GM13977 (cell line): ENCODE results near the gene SLC38A6.

Experiments
- DNase-seq: peaks from one replicate; pipeline ENCODE4 v3.0.0; 2012; ENCODE audit warnings: low spot score
- in situ Hi-C: fragments of 300-500 bp; cut with MboI; formaldehyde crosslinking; loops from one replicate; pipeline ENCODE4 v1.12.0; 2022; ENCODE audit warnings: low sequenced_read_pairs, low pct_unique_long_range_greater_than_20kb, mixed read lengths, inconsistent platforms; ENCODE audit not compliant: unreplicated experiment
- TF ChIP-seq, protein P1 (sequence below): IDR thresholded peaks from 2 replicates; pipeline ENCODE4 v1.5.1; 2012; ENCODE audit warnings: mild to moderate bottlenecking, control low read depth; ENCODE audit not compliant: insufficient read depth; ENCODE audit errors: extremely low read depth, missing control alignments

The SLC38A6 gene

GRCh38 chr14:60973070-60973469 lies 8.0 kb upstream of the SLC38A6 start:
- DNase-seq: no peak
- TF ChIP-seq, protein P1, sequence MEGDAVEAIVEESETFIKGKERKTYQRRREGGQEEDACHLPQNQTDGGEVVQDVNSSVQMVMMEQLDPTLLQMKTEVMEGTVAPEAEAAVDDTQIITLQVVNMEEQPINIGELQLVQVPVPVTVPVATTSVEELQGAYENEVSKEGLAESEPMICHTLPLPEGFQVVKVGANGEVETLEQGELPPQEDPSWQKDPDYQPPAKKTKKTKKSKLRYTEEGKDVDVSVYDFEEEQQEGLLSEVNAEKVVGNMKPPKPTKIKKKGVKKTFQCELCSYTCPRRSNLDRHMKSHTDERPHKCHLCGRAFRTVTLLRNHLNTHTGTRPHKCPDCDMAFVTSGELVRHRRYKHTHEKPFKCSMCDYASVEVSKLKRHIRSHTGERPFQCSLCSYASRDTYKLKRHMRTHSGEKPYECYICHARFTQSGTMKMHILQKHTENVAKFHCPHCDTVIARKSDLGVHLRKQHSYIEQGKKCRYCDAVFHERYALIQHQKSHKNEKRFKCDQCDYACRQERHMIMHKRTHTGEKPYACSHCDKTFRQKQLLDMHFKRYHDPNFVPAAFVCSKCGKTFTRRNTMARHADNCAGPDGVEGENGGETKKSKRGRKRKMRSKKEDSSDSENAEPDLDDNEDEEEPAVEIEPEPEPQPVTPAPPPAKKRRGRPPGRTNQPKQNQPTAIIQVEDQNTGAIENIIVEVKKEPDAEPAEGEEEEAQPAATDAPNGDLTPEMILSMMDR: no peak

DNA sequence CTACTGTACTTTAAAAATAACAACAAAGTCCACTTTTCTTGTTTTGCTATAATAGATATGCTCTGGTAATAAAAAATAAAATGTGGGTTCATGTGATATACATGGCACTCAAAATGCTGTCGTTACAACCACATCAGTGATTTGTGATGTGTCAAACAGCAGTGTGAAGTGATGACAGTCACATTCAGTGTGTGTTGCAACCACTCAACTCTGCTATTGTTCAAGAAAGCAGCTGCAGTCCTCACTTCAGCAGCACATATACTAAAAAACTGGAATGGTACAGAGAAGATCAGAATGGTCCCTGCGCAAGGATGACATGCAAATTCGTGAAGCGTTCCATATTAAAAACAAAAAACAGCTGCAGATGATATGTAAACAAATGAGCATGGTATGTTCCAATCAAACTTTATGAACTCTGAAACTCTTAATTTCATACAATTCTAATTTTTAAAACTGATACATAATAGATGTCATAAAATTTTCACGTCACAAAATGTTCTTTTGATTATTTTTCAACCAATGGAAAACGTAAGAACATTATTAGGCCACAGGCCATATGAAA lies 6.9 kb upstream of the SLC38A6 start:
- DNase-seq: no peak
- TF ChIP-seq, protein P1: no peak
- in situ Hi-C loops: no loop called here

More at GRCh38 chr14:60973070-60973469, 8.0 kb upstream of the SLC38A6 start:
- in situ Hi-C loops: no loop called here

- DNase-seq: no peak
- in situ Hi-C loops: no loop called here
- TF ChIP-seq, protein P1: no peak
Observed at GRCh38 chr14:60975551-60975950, 5.5 kb upstream of the SLC38A6 start.

- DNase-seq: no peak
- in situ Hi-C loops: no loop called here
- TF ChIP-seq, protein P1: no peak
Observed at GRCh38 chr14:60977847-60978246, 3.2 kb upstream of the SLC38A6 start.

- TF ChIP-seq, protein P1: no peak
- DNase-seq: peak; percentile 12
- in situ Hi-C loops: no loop called here
Observed at GRCh38 chr14:60981633-60982455, 799 bp downstream of the SLC38A6 start.

DNA sequence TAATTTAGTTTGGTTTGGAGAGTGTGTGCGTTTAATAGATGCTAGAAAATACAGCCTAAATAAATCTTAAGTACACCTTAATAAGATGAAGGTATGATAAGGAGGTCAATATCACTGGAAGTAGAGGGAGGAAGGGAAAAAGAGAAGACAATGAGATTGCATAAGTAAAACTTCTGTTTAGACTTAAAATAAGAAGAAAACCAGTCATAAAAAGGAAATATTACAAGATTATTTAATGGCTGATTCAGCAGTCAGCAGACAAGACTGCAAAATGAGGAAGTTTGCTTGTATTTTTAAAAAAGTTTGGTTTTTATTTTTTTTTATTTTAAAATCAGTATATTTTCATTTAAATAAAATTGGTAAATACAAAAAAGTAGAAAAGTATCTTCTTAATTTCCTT lies 3.2 kb downstream of the SLC38A6 start:
- DNase-seq: no peak
- TF ChIP-seq, protein P1: no peak
- in situ Hi-C loops: no loop called here
